Non-pigmented ciliary epithelial cell (primary cell): ENCODE data around the gene ERF.

Source experiments
- DNase-seq: peaks from one replicate; pipeline ENCODE4 v3.0.0-alpha.2; 2010; ENCODE audit warnings: low read depth

The ERF gene

GRCh38 chr19:42239544-42240220 is 15.2 kb downstream of the ERF start:
- no peak for DNase-seq

DNA sequence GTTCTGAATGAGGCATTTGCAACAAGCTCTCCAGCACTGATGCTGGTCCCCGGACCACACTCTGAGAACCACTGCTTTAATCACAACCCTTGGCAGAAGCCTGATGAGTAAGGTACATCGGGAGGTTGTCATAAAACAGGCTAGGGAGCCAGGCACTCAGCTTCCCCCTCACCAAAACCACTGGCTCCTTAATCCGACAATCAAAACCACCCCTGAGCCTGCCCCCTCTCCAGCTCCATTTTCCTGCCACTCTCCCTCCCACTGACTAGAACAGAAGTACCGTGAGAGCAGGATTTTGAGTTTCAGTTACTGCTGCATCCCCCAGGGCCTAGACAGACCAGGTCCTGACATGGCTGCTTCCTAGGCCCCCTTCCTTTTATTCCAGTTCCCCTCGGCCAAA is 19.7 kb downstream of the ERF start:
- no peak for DNase-seq

DNA sequence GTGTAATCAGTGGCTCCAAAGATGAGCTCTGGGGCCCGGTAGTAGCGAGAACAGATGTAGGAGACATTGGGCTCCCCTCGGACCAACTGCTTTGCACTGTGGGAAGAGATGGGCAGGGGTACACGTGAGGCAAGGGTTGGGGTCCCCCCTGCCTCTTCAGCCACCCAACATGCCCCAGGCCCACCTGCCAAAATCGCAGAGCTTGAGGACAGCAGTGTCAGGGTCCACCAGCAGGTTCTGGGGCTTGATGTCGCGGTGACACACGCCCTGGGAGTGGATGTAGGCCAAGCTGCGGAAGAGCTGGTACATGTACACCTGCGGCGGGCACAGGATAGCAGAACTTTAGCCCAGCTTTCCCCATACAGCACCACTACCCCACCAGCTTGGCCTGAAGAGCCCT is 20.6 kb downstream of the ERF start:
- DNase-seq = no peak

GRCh38 chr19:42233678-42234292 is 21.1 kb downstream of the ERF start:
- DNase-seq = no peak

GRCh38 chr19:42233106-42233505 is 21.8 kb downstream of the ERF start:
- no peak for DNase-seq

DNA sequence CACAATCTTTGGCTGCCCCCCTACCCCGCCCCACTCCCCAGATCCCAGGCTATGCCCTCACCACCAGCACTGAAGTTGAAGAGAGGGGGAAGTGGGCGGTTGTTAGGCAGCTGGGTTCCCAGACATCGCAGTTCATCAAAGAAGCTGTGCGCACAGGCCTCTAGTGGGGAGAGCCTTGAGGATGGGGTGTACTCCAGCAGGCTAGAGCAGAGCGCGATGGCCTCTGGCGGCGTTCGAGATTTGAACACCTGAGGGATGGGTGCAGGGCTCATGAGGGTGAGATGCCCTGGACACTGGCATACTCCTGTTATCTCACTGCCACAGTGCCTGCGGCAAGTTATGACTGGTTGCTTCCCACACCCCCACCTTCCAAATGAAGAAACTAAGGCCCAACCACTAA is 22.5 kb downstream of the ERF start:
- DNase-seq = no peak

- DNase-seq = no peak
Measured at GRCh38 chr19:42230571-42230970, 24.4 kb downstream of the ERF start.

DNA sequence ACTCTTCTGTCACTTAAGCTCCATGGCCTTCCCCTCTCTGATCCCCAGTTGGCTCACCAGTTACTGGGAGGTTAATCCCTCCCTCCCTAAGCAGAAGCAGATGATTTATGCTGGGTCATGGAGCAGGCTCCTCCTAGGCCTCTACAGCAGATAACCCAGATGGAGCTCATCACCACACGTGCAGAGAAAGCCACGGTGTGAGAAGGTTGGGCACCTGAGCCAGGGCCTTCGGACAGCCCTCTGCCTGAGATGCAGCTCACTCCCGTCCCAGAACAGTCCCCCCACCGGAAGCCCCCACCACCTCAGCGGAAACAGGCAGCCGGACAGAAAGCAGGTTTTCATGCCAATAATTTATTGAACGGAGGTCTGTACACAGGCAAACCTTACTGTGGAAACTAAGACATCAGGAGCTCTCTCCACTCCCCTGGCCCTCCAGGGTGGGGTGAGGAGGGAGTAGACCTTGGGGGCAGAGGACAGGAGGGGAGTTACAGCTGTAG is 25.0 kb downstream of the ERF start:
- no peak for DNase-seq

DNA sequence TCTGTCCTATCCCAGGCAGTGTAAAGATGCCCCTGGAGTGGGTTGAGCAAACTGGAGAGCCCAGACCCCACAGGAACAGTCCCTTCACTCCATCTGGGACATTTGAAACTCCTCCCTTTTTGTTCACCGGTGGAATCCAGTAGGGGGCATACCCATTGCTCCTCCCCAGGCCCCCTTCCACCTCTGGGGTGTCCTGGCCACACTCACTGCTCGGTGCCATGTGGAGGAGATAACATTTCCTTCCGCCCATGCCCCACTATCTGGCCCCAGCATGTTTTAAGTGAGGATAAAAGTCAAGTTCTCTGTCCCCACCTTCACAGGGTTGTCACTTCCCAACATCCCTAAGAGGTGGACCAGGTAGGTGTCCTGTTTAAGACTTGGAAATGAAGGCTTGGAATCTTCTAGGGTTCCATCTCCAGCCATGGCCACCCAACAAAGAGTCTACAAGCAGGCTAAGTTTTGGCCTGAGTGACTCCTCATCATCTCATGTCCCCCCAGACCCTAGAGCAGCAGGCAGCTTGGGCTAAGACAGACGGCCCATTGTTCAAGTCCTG is 25.6 kb downstream of the ERF start:
- DNase-seq = no peak

- DNase-seq = no peak
Measured at GRCh38 chr19:42228641-42229040, 26.3 kb downstream of the ERF start.

DNA sequence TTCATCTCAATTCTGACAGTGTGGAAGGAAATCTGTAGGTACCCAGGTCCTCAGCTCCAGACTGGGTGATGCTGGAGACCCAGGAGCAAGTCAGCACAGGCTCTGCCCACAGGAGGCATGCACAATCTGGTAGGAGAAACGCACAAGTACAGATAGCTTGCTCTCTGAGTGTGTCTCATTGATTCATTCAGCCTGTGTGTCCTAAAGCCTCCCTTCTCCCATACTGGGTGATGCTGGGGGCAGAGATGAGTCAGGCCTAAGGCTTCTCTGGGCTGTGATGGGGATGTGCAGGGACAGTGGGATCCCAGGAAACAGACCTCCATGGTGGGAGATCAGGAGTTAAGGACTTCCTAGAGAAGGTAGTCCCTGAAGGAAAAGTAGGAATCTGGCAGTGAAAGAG is 28.0 kb downstream of the ERF start:
- no peak for DNase-seq

GRCh38 chr19:42225718-42226292 is 29.1 kb downstream of the ERF start:
- DNase-seq = no peak

- DNase-seq = no peak
Measured at GRCh38 chr19:42224940-42225717, 29.8 kb downstream of the ERF start.

- DNase-seq = no peak
Measured at GRCh38 chr19:42220751-42221097, 34.2 kb downstream of the ERF start.

DNA sequence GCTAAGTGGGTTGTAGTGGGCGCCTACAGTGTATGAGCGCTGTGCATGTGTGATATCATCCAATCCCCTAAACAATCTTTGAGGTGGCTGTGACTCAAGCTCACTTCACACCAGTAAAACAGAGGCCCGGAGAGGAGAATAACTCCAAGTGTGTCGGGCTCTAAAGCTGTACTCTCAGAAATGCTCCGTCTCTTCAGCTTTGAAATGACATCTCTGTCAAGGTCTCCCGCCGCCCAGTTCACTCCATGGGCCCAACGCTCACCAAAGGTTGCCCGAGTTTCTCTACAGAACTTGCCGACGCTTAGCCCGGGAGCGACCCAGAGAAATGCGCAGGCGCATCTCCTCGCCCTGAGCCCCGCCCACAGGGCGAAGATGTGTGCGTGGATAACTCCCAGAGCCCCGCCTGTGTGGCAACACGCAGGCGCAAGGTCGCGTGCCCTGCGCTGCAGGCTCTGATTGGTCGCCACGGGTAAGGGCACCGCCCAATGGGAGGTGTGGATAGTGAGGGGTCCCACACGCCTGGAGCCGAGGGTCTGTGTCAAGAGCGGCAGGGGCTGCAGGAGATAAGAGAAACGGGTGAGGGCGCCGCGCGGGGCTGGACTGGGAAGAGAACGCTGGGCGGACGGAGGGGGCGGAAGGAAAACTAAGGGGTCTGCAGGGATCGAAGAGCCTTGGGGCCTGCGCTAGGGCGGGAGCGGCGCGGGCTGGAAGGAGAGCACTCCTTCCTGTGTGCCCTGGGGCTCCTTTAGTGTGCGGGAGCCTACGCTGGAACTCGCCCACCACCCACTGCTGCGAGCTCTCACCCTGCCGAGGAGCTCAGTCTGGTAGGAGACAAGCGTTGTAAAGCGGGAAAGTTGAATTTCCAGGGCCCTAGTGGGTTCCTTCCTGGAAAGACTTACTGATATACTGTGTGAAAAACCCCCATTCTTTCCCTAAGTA is 34.8 kb downstream of the ERF start, which contains the start of gene ZNF526:
Gene ZNF526 (plus strand): TSS at position 501 of the 939 bp plus-strand sequence. CDS start 4,092 bp downstream, outside the sequence.
- DNase-seq = peak; percentile 88

DNA sequence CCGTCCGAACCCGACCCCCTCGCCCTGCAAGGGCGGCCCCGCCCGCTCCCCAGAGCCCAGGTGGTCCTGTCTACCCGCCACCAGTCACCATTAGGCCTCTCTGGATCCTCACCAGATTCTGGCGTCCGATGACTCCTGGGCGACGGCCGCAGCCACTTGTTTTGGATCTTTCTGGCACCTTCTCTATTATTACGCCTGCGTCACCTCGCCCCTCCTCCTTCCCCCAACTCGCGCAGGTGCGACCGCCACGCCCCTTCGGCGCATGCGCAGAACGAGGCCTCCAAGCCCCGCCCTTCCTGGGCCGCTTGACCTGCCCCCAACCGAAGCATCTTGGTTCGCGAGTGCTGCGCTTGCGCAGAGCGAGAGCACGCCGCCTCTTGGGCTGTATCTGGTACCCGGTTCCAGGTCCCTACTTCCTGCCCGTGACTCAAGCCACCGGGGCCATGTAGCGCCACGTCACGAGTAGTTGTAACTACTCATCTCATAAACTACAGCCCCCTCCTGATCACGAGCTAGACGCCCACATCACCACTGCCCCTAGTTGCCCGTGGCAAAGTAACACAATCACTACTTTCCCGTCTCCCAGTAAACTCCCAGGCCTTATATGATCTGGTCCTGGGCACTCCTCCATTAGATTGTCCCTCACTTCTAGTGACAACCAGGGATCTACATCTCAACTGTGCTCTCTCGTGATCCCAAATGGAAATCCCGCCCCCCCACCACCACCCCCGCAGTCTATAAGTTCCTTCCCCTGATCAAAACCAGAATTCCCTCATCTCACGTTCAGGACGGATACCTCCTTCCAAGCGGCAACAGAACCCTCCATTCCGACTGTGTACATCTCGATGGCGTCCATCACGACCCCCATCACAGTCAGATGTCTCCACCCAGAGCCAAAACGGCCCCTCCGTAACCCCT is 37.1 kb downstream of the ERF start, which contains the start of gene DEDD2:
Gene DEDD2 (minus strand): TSS at position 158 of the 918 bp plus-strand sequence. CDS start 670 bp downstream, outside the sequence.
- peak; percentile 91 for DNase-seq

GRCh38 chr19:42216653-42217519 is 38.0 kb downstream of the ERF start:
- DNase-seq = no peak

DNA sequence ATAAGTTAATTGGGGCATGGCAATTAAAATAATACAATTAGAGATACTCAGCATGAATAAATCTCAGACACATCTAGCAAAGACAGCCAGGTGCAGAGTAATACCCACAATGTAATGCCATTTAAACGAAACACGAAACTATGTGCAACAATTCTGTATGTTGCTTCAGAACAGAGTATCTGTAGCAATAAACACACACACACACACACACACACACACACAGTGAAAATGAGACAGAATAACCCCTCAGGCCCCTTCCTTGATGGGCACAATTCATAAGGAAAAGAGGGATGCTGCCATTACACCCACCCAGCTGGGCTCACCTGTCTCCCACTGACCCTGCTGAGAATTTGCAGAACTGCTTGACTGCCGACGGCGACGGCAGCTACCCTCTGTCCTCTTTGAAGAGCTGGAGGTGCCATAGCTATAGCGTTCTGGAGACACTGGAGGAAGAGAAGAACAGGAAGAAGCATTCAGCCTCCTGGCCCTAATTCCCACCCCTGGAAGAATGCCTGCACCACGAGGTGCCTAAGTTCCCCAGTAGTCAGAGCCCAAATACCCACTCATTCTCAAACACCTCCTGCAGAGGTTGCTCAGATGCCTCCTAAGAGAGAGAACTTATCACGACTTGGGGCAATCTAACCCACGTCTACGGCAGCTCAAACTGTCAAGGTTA is 40.0 kb downstream of the ERF start:
- DNase-seq = no peak
